HepG2 (cell line): ENCODE results near the gene POLR3H. TPM values are rescaled to one million over a fixed set of nuclear protein-coding genes. Genes with fewer than 3 reads are reported as not detected.

Experiments
- ATAC-seq: fragments of 200-7000 bp; cut with Tn5 transposase; 3 replicates; pipeline ENCODE4 v1.9.1; 2020; ENCODE audit warnings: mild to moderate bottlenecking, moderate library complexity
- BruUV-seq: library from RNA; stranded (reverse); fragments of 400-500 nt; replicated peaks from 2 replicates; lab custom pipeline; 2021; lab: Mats Ljungman, UMichigan
- CTCF ChIA-PET: fragments of 300-600 bp; formaldehyde crosslinking; extraction: SDS; loops from one replicate; lab custom pipeline; 2021; ENCODE audit warnings: low total read pairs, inconsistent platforms, low intra/inter-chr PET ratio; lab: Yijun Ruan, JAX
- POLR2A ChIA-PET: fragments of 350-600 bp; sonication (Branson Sonifier 250); formaldehyde crosslinking; loops from one replicate; lab custom pipeline; 2020; ENCODE audit warnings: antibody characterized with exemption, inconsistent platforms; lab: Yijun Ruan, JAX
- DNase-seq: peaks from one replicate; pipeline ENCODE4 v3.0.0-alpha.2; 2015; ENCODE audit warnings: low spot score
- FAIRE-seq: peaks from 3 replicates; lab custom pipeline; 2011; peaks lifted over from hg19 to GRCh38; lab: Jason Lieb, UNC
- H2AFZ ChIP-seq: one replicate; pipeline ENCODE4 v1.6.1; 2011; ENCODE audit warnings: low read length, inconsistent platforms
- H3K27ac ChIP-seq: fragments of 300-600 bp; 3 replicates; pipeline ENCODE4 v1.8.0; 2011; ENCODE audit warnings: mixed run types, mild to moderate bottlenecking, mixed read lengths, low read length, inconsistent platforms; ENCODE audit not compliant: insufficient read depth; ENCODE audit errors: extremely low read length
- H3K27me3 ChIP-seq, 2 experiments: fragments of 200-600 bp in 1 of 2; 2 replicates in 1 of 2; 3 replicates in 1 of 2; pipeline versions ENCODE4 v1.6.0 to v1.8.0; 2011; ENCODE audit warnings: low read length in 2 of 2, mild to moderate bottlenecking in 2 of 2, moderate library complexity in 2 of 2, inconsistent platforms in 1 of 2; ENCODE audit not compliant: insufficient read depth in 2 of 2, control insufficient read depth in 1 of 2
- H3K36me3 ChIP-seq, 2 experiments: fragments of 200-600 bp in 1 of 2; replicated peaks in 1 of 2; 2 replicates in 1 of 2; 3 replicates in 1 of 2; pipeline versions ENCODE4 v1.5.1 to v1.8.0; 2011; ENCODE audit warnings: low read length in 2 of 2, inconsistent platforms in 1 of 2; ENCODE audit not compliant: insufficient read depth in 2 of 2, control insufficient read depth in 1 of 2
- H3K4me1 ChIP-seq: 2 replicates; pipeline ENCODE4 v1.5.1; 2012; ENCODE audit warnings: low read length, inconsistent platforms; ENCODE audit not compliant: insufficient read depth
- H3K4me2 ChIP-seq: 2 replicates; pipeline ENCODE4 v1.6.0; 2011; ENCODE audit warnings: low read depth, low read length, inconsistent platforms
- H3K4me3 ChIP-seq, 3 experiments: fragments of 200-600 bp in 1 of 3; sonication (generic), shearing (Covaris generic) in 1 of 3; replicated peaks in 1 of 3; 2 replicates each; pipeline ENCODE4 v1.5.1; 2011 to 2016; ENCODE audit warnings: low read length in 3 of 3, inconsistent platforms in 2 of 3, low read depth in 2 of 3, mild to moderate bottlenecking in 2 of 3, control low read depth in 1 of 3, mixed read lengths in 1 of 3; ENCODE audit not compliant: insufficient read depth in 1 of 3
- H3K79me2 ChIP-seq: one replicate; pipeline ENCODE4 v1.6.1; 2011; ENCODE audit warnings: low read length, inconsistent platforms; ENCODE audit not compliant: insufficient read depth
- H3K9ac ChIP-seq: 2 replicates; pipeline ENCODE4 v1.6.0; 2011; ENCODE audit warnings: mild to moderate bottlenecking, low read depth, low read length, inconsistent platforms; ENCODE audit not compliant: insufficient read depth
- H3K9me3 ChIP-seq: 2 replicates; pipeline ENCODE4 v1.5.1; 2012; ENCODE audit warnings: mild to moderate bottlenecking, low read length
- H4K20me1 ChIP-seq: 2 replicates; pipeline ENCODE4 v1.6.0; 2011; ENCODE audit warnings: inconsistent platforms, mild to moderate bottlenecking, low read length, moderate library complexity; ENCODE audit not compliant: insufficient read depth
- ARID2 ChIP-seq: sonication (generic); formaldehyde crosslinking; IDR thresholded peaks from 2 replicates; pipeline ENCODE4 v1.8.1; 2022; ENCODE audit warnings: mild to moderate bottlenecking, missing genetic modification reagents, borderline replicate concordance
- CCAR2 ChIP-seq: fragments of 200-400 bp; formaldehyde crosslinking; optimal IDR thresholded peaks from 2 replicates; pipeline ENCODE3; 2018; ENCODE audit warnings: low read depth, mild to moderate bottlenecking, low read length, moderate library complexity
- CEBPB ChIP-seq: IDR thresholded peaks from 2 replicates; pipeline ENCODE4 v1.6.1; 2011; ENCODE audit warnings: low read depth, low read length, improper control_type of control experiment, borderline replicate concordance
- HNRNPL ChIP-seq: fragments of 200-400 bp; formaldehyde crosslinking; IDR thresholded peaks from 2 replicates; pipeline ENCODE4 v1.6.1; 2017; ENCODE audit warnings: mild to moderate bottlenecking, low read depth, low read length
- HNRNPLL ChIP-seq: fragments of 200-400 bp; formaldehyde crosslinking; IDR thresholded peaks from 2 replicates; pipeline ENCODE4 v1.6.1; 2017; ENCODE audit warnings: mild to moderate bottlenecking, low read depth, low read length; ENCODE audit not compliant: poor library complexity, severe bottlenecking
- RXRA ChIP-seq: sonication (generic); formaldehyde crosslinking; IDR thresholded peaks from 2 replicates; pipeline ENCODE4 v1.5.1; 2020; ENCODE audit warnings: missing genetic modification reagents
- ZNF3 ChIP-seq: IDR thresholded peaks from 2 replicates; pipeline ENCODE4 v1.7.0; 2017; ENCODE audit warnings: inconsistent platforms
- WGBS: methylation state at CpG from one replicate; pipeline ENCODE4 v1.1.6; 2017; ENCODE audit warnings: low lambda C conversion rate; 5-methylcytosine and 5-hydroxymethylcytosine counted together
- in situ Hi-C: cut with HindIII; loops from 2 replicates; pipeline ENCODE4 v1.10.0; 2017; ENCODE audit warnings: low pct_unique_long_range_greater_than_20kb; ENCODE audit not compliant: extremely low pct_ligation_motif_present
- intact Hi-C: fragments of 100-400 bp; cut with micrococcal nuclease; formaldehyde crosslinking; loops from one replicate; pipeline ENCODE4 v1.10.0; 2022; ENCODE audit not compliant: unreplicated experiment
- polyA plus RNA-seq, 8 experiments: library from polyadenylated mRNA; depleted of rRNA in 3 of 8; stranded (reverse) in 7 of 8; unstranded in 1 of 8; fragments of >200 nt; fragmentation: Illumina TruSeq in 4 of 8; extraction: Trizol in 4 of 8; gene quantifications; 2 replicates each; pipeline versions ENCODE4 v1.2.1 to v1.2.3, GENCODE V29; 2011 to 2016; ENCODE audit warnings: low read depth in 4 of 8, missing spikeins in 1 of 8, mixed read lengths in 1 of 8; ENCODE audit not compliant: insufficient read depth in 1 of 8
- total RNA-seq, 5 experiments: library from RNA; depleted of rRNA; stranded (reverse); fragments of >200 nt; fragmentation: Illumina TruSeq; extraction: Trizol; gene quantifications; 2 replicates each; pipeline ENCODE4 v1.2.3, GENCODE V29; 2016; ENCODE audit warnings: low read depth in 1 of 5
- TF ChIP-seq, protein P1 (sequence below): sonication (generic); formaldehyde crosslinking; IDR thresholded peaks from 2 replicates; pipeline ENCODE4 v1.5.0; 2020; ENCODE audit warnings: missing genetic modification reagents, mild to moderate bottlenecking, borderline replicate concordance
- TF ChIP-seq, protein P2 (sequence below): sonication (generic); formaldehyde crosslinking; conservative IDR thresholded peaks from 2 replicates; pipeline ENCODE4 v1.4.0; 2020; ENCODE audit warnings: mild to moderate bottlenecking, missing genetic modification reagents, moderate library complexity

Gene POLR3H
- total and polyA plus RNA-seq, 2 of the 13 experiments (the other 11 are each of a cell fraction or from before 2014, with no cell fraction given): 10.3 to 28.6 TPM

DNA sequence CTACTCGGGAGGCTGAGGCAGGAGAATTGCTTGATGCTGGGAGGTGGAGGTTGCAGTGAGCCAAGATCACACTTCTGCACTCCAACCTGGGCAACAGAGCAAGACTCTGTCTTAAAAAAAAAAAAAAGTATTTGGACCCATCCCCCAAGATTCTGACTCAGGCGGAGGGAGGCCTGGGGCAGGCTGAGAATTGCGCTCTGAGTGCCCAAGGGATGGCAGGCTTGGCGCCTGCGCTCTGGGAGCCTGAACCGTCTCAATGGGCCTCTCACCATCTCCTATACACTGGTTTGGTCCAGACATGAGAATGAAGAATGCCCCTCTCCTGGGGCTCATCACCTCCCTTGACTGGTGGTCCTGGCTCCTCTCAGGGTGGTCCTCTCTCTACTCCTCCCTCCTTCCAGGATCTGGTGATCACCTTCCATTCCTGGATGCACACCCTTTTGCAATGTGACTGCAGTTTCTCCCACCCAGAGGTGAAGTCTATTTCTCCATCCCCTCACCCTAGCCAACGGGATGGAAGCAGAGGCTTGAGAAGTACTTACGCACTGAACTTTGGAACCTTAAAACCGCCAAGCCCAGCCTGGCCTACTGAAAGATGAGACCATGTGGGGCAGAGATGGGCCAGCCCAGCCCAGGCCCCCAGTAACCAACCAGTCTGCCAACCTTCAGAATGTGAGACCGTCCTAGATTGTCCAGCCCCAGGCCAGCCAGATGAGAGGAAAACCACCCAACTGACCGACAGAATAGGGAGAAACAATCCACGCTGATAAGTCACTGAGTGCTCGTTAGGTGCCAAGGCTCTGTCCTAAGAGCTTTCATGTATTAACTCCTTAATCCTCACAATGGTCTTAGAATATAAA, 4.9 kb downstream of the POLR3H start (continued):
- TF ChIP-seq HNRNPL: no peak

DNA sequence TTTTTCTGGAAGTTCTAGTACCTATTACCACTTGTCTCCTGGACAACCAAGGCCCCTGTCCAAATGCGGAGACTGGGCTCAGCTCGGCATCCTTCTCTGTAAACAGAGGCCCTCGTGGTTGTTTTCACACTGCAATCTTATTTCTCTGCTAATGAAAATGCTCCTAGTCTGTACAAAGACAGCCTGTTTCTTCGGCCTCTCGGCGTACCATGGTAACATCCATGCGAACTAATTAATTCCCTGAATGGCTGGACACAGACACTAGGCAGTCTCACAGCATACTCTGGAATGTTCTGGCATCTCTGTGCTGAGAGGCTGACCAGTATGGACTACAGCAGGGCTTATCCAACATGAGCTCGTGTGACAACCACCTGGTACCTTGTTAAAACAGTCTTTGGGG, 5.7 kb downstream of the POLR3H start:
- no peaks in the 10 kb centered on the region; the same call in 1 of the 2 replicates for H4K20me1 ChIP-seq
- H3K27ac ChIP-seq: no peak overlapping the region
- BruUV-seq: no TSS peak
- no peak overlapping the region for H3K9ac ChIP-seq
- intact Hi-C loops: no loop called here
- no peak for DNase-seq
- TF ChIP-seq ZNF3: no peak
- TF ChIP-seq ARID2 (CRISPR knock-in tag): no peak
- TF ChIP-seq RXRA: no peak
- TF ChIP-seq, protein P1, sequence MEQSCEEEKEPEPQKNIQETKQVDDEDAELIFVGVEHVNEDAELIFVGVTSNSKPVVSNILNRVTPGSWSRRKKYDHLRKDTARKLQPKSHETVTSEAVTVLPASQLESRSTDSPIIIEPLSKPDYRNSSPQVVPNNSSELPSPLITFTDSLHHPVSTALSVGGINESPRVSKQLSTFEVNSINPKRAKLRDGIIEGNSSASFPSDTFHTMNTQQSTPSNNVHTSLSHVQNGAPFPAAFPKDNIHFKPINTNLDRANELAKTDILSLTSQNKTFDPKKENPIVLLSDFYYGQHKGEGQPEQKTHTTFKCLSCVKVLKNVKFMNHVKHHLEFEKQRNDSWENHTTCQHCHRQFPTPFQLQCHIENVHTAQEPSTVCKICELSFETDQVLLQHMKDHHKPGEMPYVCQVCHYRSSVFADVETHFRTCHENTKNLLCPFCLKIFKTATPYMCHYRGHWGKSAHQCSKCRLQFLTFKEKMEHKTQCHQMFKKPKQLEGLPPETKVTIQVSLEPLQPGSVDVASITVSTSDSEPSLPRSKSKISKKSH (CRISPR knock-in tag): no peak
- no peak for TF ChIP-seq HNRNPLL
- TF ChIP-seq, protein P2, sequence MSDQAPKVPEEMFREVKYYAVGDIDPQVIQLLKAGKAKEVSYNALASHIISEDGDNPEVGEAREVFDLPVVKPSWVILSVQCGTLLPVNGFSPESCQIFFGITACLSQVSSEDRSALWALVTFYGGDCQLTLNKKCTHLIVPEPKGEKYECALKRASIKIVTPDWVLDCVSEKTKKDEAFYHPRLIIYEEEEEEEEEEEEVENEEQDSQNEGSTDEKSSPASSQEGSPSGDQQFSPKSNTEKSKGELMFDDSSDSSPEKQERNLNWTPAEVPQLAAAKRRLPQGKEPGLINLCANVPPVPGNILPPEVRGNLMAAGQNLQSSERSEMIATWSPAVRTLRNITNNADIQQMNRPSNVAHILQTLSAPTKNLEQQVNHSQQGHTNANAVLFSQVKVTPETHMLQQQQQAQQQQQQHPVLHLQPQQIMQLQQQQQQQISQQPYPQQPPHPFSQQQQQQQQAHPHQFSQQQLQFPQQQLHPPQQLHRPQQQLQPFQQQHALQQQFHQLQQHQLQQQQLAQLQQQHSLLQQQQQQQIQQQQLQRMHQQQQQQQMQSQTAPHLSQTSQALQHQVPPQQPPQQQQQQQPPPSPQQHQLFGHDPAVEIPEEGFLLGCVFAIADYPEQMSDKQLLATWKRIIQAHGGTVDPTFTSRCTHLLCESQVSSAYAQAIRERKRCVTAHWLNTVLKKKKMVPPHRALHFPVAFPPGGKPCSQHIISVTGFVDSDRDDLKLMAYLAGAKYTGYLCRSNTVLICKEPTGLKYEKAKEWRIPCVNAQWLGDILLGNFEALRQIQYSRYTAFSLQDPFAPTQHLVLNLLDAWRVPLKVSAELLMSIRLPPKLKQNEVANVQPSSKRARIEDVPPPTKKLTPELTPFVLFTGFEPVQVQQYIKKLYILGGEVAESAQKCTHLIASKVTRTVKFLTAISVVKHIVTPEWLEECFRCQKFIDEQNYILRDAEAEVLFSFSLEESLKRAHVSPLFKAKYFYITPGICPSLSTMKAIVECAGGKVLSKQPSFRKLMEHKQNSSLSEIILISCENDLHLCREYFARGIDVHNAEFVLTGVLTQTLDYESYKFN (CRISPR knock-in tag): no peak
- TF ChIP-seq CEBPB: no peak
- TF ChIP-seq CCAR2: no peak
- H3K27me3 ChIP-seq: no peaks in the 10 kb centered on the region
- ChIA-PET POLR2A (no interaction called here), CTCF (no interaction called here)
- H2AFZ ChIP-seq: no peak overlapping the region
- no peak overlapping the region for H3K4me3 ChIP-seq
- 96% methylated on average over 8 of the region's 8 CpGs for WGBS
- in situ Hi-C loops: no loop called here
- H3K9me3 ChIP-seq: no peaks in the 10 kb centered on the region
- FAIRE-seq: no peak
- H3K4me1 ChIP-seq: peaks cover 45% of the 10 kb centered on the region
- H3K79me2 ChIP-seq: peaks cover 36% of the 10 kb centered on the region
- peaks cover 7 to 32% of the 10 kb centered on the region in 2 experiments; a peak in 4 of 5 replicates for H3K36me3 ChIP-seq
- no peak overlapping the region for H3K4me2 ChIP-seq
- no peak for ATAC-seq
